IMR-90 (cell line): ENCODE measurements around the gene NDOR1. TPM values are rescaled to one million over a fixed set of nuclear protein-coding genes. Genes with fewer than 3 reads are reported as not detected.
A peak's percentile ranks its signal among the peaks of the same experiment; 100 is the strongest.

Source experiments
- ATAC-seq: fragments of 200-7000 bp; cut with Tn5 transposase; 2 replicates; pipeline ENCODE4 v1.9.1; 2020; ENCODE audit warnings: low read depth, mild to moderate bottlenecking, moderate library complexity
- BruUV-seq: library from RNA; stranded (reverse); fragments of 400-500 nt; replicated peaks from 2 replicates; lab custom pipeline; 2021; lab: Mats Ljungman, UMichigan
- CTCF ChIA-PET: fragments of 300-600 bp; formaldehyde crosslinking; extraction: SDS; loops from one replicate; lab custom pipeline; 2021; ENCODE audit warnings: antibody characterized with exemption; lab: Yijun Ruan, JAX
- POLR2A ChIA-PET: fragments of 300-600 bp; sonication (Branson Sonifier 250); formaldehyde crosslinking; loops from one replicate; lab custom pipeline; 2022; ENCODE audit warnings: antibody characterized with exemption; ENCODE audit not compliant: unreplicated experiment; lab: Charles Lee
- DNase-seq: peaks from one replicate; pipeline ENCODE4 v3.0.0; 2013
- H2AFZ ChIP-seq: replicated peaks from 2 replicates; pipeline ENCODE3; 2013; ENCODE audit warnings: low read length, mild to moderate bottlenecking; ENCODE audit not compliant: poor library complexity
- H2AK5ac ChIP-seq: 2 replicates; pipeline ENCODE4 v1.6.1; 2013; ENCODE audit warnings: low read depth, low read length, inconsistent platforms
- H2AK9ac ChIP-seq: replicated peaks from 2 replicates; pipeline ENCODE3; 2013; ENCODE audit warnings: mild to moderate bottlenecking, low read depth, low read length, moderate library complexity; ENCODE audit not compliant: poor library complexity
- H2BK120ac ChIP-seq: 2 replicates; pipeline ENCODE4 v1.6.1; 2013; ENCODE audit warnings: low read depth, low read length, inconsistent platforms
- H2BK15ac ChIP-seq: 3 replicates; pipeline ENCODE4 v1.6.1; 2013; ENCODE audit warnings: low read depth, low read length, inconsistent platforms
- H2BK20ac ChIP-seq: 2 replicates; pipeline ENCODE4 v1.6.1; 2013; ENCODE audit warnings: low read depth, mild to moderate bottlenecking, inconsistent platforms, low read length, moderate library complexity
- H2BK5ac ChIP-seq: 2 replicates; pipeline ENCODE4 v1.6.1; 2013; ENCODE audit warnings: mild to moderate bottlenecking, low read depth, low read length, inconsistent platforms; ENCODE audit not compliant: poor library complexity, severe bottlenecking
- H3K14ac ChIP-seq: replicated peaks from 2 replicates; pipeline ENCODE4 v1.6.1; 2013; ENCODE audit warnings: low read depth, low read length, inconsistent platforms
- H3K18ac ChIP-seq: 2 replicates; pipeline ENCODE4 v1.6.1; 2013; ENCODE audit warnings: low read depth, low read length, control low read depth
- H3K23ac ChIP-seq: 2 replicates; pipeline ENCODE4 v1.6.1; 2013; ENCODE audit warnings: low read depth, low read length, inconsistent platforms
- H3K27ac ChIP-seq: 2 replicates; pipeline ENCODE4 v1.5.1; 2013; ENCODE audit warnings: mild to moderate bottlenecking, control low read depth, low read length; ENCODE audit not compliant: insufficient read depth
- H3K27me3 ChIP-seq: 2 replicates; pipeline ENCODE4 v1.6.1; 2013; ENCODE audit warnings: low read length; ENCODE audit not compliant: control insufficient read depth, insufficient read depth
- H3K36me3 ChIP-seq: 2 replicates; pipeline ENCODE4 v1.6.1; 2013; ENCODE audit warnings: low read length, mixed read lengths; ENCODE audit not compliant: control insufficient read depth, insufficient read depth
- H3K4ac ChIP-seq: 2 replicates; pipeline ENCODE4 v1.6.1; 2013; ENCODE audit warnings: low read depth, low read length, inconsistent platforms
- H3K4me1 ChIP-seq: 2 replicates; pipeline ENCODE4 v1.6.1; 2013; ENCODE audit warnings: low read length, mixed read lengths; ENCODE audit not compliant: control insufficient read depth, insufficient read depth
- H3K4me2 ChIP-seq: 2 replicates; pipeline ENCODE4 v1.6.1; 2013; ENCODE audit warnings: low read depth, mild to moderate bottlenecking, control low read depth, low read length, moderate library complexity
- H3K4me3 ChIP-seq: 2 replicates; pipeline ENCODE4 v1.5.1; 2013; ENCODE audit warnings: low read depth, mild to moderate bottlenecking, control low read depth, low read length, moderate library complexity; ENCODE audit not compliant: insufficient read depth
- H3K56ac ChIP-seq: 2 replicates; pipeline ENCODE4 v1.6.1; 2013; ENCODE audit warnings: low read length, inconsistent platforms; ENCODE audit not compliant: insufficient read depth; ENCODE audit errors: extremely low read depth
- H3K79me1 ChIP-seq, 2 experiments: 2 replicates each; pipeline ENCODE4 v1.6.1; 2013; ENCODE audit warnings: low read length in 2 of 2, inconsistent platforms in 1 of 2, low read depth in 1 of 2
- H3K9ac ChIP-seq: 2 replicates; pipeline ENCODE4 v1.6.1; 2013; ENCODE audit warnings: low read depth, low read length, control low read depth
- H3K9me1 ChIP-seq: 2 replicates; pipeline ENCODE4 v1.6.1; 2013; ENCODE audit warnings: low read length, inconsistent platforms; ENCODE audit not compliant: insufficient read depth
- H3K9me3 ChIP-seq: 2 replicates; pipeline ENCODE4 v1.6.1; 2013; ENCODE audit warnings: low read length; ENCODE audit not compliant: control insufficient read depth, insufficient read depth
- H4K20me1 ChIP-seq: 2 replicates; pipeline ENCODE4 v1.6.1; 2013; ENCODE audit warnings: low read length, inconsistent platforms; ENCODE audit not compliant: insufficient read depth
- H4K5ac ChIP-seq: 2 replicates; pipeline ENCODE4 v1.6.1; 2013; ENCODE audit warnings: mild to moderate bottlenecking, low read depth, low read length, control low read depth
- H4K8ac ChIP-seq, 2 experiments: 2 replicates each; pipeline ENCODE4 v1.6.1; 2013; ENCODE audit warnings: low read depth in 2 of 2, low read length in 2 of 2, control low read depth in 1 of 2, inconsistent platforms in 1 of 2
- H4K91ac ChIP-seq: 2 replicates; pipeline ENCODE4 v1.6.1; 2013; ENCODE audit warnings: low read depth, low read length, inconsistent platforms; ENCODE audit not compliant: insufficient read depth
- BHLHE40 ChIP-seq: fragments of 150-350 bp; IDR thresholded peaks from 2 replicates; pipeline ENCODE4 v1.6.1; 2016; ENCODE audit warnings: mild to moderate bottlenecking, low read depth, low read length
- CEBPB ChIP-seq: IDR thresholded peaks from 2 replicates; pipeline ENCODE4 v1.6.1; 2012; ENCODE audit warnings: low read depth, low read length, improper control_type of control experiment
- CHD1 ChIP-seq: IDR thresholded peaks from 2 replicates; pipeline ENCODE4 v1.6.1; 2012; ENCODE audit warnings: low read depth, low read length, improper control_type of control experiment
- FOS ChIP-seq: fragments of 150-350 bp; IDR thresholded peaks from 2 replicates; pipeline ENCODE4 v1.6.1; 2016; ENCODE audit warnings: low read depth, low read length
- MAFK ChIP-seq: IDR thresholded peaks from 2 replicates; pipeline ENCODE4 v1.6.1; 2012; ENCODE audit warnings: low read depth, low read length, improper control_type of control experiment
- MAZ ChIP-seq: IDR thresholded peaks from 2 replicates; pipeline ENCODE4 v1.6.1; 2012; ENCODE audit warnings: low read depth, mild to moderate bottlenecking, low read length, improper control_type of control experiment, moderate library complexity, borderline replicate concordance
- MXI1 ChIP-seq: IDR thresholded peaks from 2 replicates; pipeline ENCODE4 v1.6.1; 2012; ENCODE audit warnings: low read depth, mild to moderate bottlenecking, low read length, moderate library complexity, borderline replicate concordance
- POLR2A ChIP-seq: IDR thresholded peaks from 2 replicates; pipeline ENCODE4 v1.6.1; 2012; ENCODE audit warnings: mild to moderate bottlenecking, low read depth, low read length
- RAD21 ChIP-seq: IDR thresholded peaks from 2 replicates; pipeline ENCODE4 v1.6.1; 2012; ENCODE audit warnings: low read length, improper control_type of control experiment
- RCOR1 ChIP-seq: IDR thresholded peaks from 2 replicates; pipeline ENCODE4 v1.6.1; 2012; ENCODE audit warnings: mild to moderate bottlenecking, low read length, improper control_type of control experiment; ENCODE audit not compliant: insufficient replicate concordance
- RFX5 ChIP-seq: IDR thresholded peaks from 2 replicates; pipeline ENCODE4 v1.8.0; 2012; ENCODE audit warnings: low read depth, mild to moderate bottlenecking, low read length, moderate library complexity
- SMC3 ChIP-seq: fragments of 150-350 bp; IDR thresholded peaks from 2 replicates; pipeline ENCODE4 v1.6.1; 2016; ENCODE audit warnings: low read depth, mild to moderate bottlenecking, antibody characterized with exemption, low read length, moderate library complexity
- WGBS, 2 experiments: methylation state at CpG; one replicate each; pipeline versions ENCODE4 v1.1.5 to v1.1.7; 2013; ENCODE audit warnings: missing lambda C conversion rate in 2 of 2; ENCODE audit not compliant: insufficient read length in 1 of 2; ENCODE audit errors: extremely low coverage in 2 of 2; 5-methylcytosine and 5-hydroxymethylcytosine counted together
- dilution Hi-C: fragments of 300-500 bp; cut with HindIII; formaldehyde crosslinking; loops from one replicate; pipeline ENCODE4 v1.14.3; 2018; ENCODE audit warnings: low sequenced_read_pairs; ENCODE audit not compliant: unreplicated experiment
- in situ Hi-C: fragments of 300-500 bp; cut with MboI; formaldehyde crosslinking; loops from 3 replicates; pipeline ENCODE4 v1.14.3; 2019; ENCODE audit warnings: low sequenced_read_pairs, inconsistent platforms, mixed read lengths
- intact Hi-C: fragments of 100-400 bp; cut with micrococcal nuclease; formaldehyde crosslinking; loops from 2 replicates; pipeline ENCODE4 v1.10.0; 2022
- polyA plus RNA-seq, 3 experiments: library from polyadenylated mRNA; depleted of rRNA; stranded (reverse); fragments of >200 nt; gene quantifications; 2 replicates each; pipeline ENCODE4 v1.2.3, GENCODE V29; 2012; ENCODE audit warnings: low replicate concordance in 1 of 3
- total RNA-seq: library from RNA; depleted of rRNA; stranded (reverse); fragments of >200 nt; gene quantifications from 2 replicates; pipeline ENCODE4 v1.2.3, GENCODE V29; 2012
- TF ChIP-seq, protein P1 (sequence below): conservative IDR thresholded peaks from 2 replicates; pipeline ENCODE4 v1.5.1; 2012; ENCODE audit warnings: mild to moderate bottlenecking, low read depth, low read length, improper control_type of control experiment
- TF ChIP-seq, protein P2 (sequence below): fragments of 150-350 bp; IDR thresholded peaks from 2 replicates; pipeline ENCODE4 v1.6.1; 2016; ENCODE audit warnings: low read depth, mild to moderate bottlenecking, low read length, moderate library complexity, borderline replicate concordance

Gene NDOR1
- total and polyA plus RNA-seq, 2 of the 4 experiments (the other 2 are of a cell fraction), result 0.90 to 10.6 TPM

- Histone ChIP-seq H2BK5ac (no peak overlapping the region), H3K9me3 (no peaks in the 10 kb centered on the region), H3K23ac (peak overlapping the region; percentile 64; the same call in 1 of the 2 replicates), H3K9ac (no peak overlapping the region), H3K4me3 (no peak overlapping the region), H2AFZ (peak overlapping the region; percentile 32), H3K36me3 (peaks cover 19% of the 10 kb centered on the region), H3K18ac (no peak overlapping the region), H3K27ac (no peak overlapping the region), H3K27me3 (no peaks in the 10 kb centered on the region), H3K56ac (no peak overlapping the region), H4K8ac (no peak overlapping the region; a peak in 1 of 4 replicates), H4K91ac (no peak overlapping the region), H3K4ac (no peak overlapping the region; the same call in 1 of the 2 replicates), H4K20me1 (peaks cover 33% of the 10 kb centered on the region), H3K14ac (no peak overlapping the region), H3K9me1 (peaks cover 4% of the 10 kb centered on the region), H3K79me1 (peaks cover 3 to 31% of the 10 kb centered on the region in 2 experiments; a peak in 3 of 4 replicates), H2BK120ac (no peak overlapping the region), H2AK9ac (peak overlapping the region; percentile 81), H3K4me2 (no peak overlapping the region), H2BK20ac (no peak overlapping the region), H4K5ac (no peak overlapping the region), H2BK15ac (no peak overlapping the region), H2AK5ac (0 out of 2 replicates have a peak overlapping the region, but pooled peaks have one; percentile 3), H3K4me1 (peaks cover 8% of the 10 kb centered on the region; the same call in 1 of the 2 replicates)
- ATAC-seq (no peak), DNase-seq (no peak)
- intact Hi-C loops, result no loop called here
- dilution Hi-C loops, result no loop called here
- POLR2A ChIA-PET, result interaction anchor here (1.9 kb wide), 1 partner anchor 11 kb away, joined by 9 read pairs; the partner anchor contains the start of gene NELFB
- no TSS peak for BruUV-seq
- CTCF ChIA-PET, result no interaction called here
- 52% methylated on average over 6 of the region's 15 CpGs; no CpG with 5 or more reads in 1 of the 2 experiments for WGBS, 2 experiments
- in situ Hi-C loops, result no loop called here
- TF ChIP-seq BHLHE40 (no peak), MAZ (no peak), FOS (no peak), MXI1 (no peak), RCOR1 (no peak), RAD21 (no peak), RFX5 (no peak), CEBPB (no peak), SMC3 (no peak), POLR2A (no peak), MAFK (no peak), CHD1 (no peak)
- TF ChIP-seq, protein P1, sequence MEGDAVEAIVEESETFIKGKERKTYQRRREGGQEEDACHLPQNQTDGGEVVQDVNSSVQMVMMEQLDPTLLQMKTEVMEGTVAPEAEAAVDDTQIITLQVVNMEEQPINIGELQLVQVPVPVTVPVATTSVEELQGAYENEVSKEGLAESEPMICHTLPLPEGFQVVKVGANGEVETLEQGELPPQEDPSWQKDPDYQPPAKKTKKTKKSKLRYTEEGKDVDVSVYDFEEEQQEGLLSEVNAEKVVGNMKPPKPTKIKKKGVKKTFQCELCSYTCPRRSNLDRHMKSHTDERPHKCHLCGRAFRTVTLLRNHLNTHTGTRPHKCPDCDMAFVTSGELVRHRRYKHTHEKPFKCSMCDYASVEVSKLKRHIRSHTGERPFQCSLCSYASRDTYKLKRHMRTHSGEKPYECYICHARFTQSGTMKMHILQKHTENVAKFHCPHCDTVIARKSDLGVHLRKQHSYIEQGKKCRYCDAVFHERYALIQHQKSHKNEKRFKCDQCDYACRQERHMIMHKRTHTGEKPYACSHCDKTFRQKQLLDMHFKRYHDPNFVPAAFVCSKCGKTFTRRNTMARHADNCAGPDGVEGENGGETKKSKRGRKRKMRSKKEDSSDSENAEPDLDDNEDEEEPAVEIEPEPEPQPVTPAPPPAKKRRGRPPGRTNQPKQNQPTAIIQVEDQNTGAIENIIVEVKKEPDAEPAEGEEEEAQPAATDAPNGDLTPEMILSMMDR, result no peak
- TF ChIP-seq, protein P2, sequence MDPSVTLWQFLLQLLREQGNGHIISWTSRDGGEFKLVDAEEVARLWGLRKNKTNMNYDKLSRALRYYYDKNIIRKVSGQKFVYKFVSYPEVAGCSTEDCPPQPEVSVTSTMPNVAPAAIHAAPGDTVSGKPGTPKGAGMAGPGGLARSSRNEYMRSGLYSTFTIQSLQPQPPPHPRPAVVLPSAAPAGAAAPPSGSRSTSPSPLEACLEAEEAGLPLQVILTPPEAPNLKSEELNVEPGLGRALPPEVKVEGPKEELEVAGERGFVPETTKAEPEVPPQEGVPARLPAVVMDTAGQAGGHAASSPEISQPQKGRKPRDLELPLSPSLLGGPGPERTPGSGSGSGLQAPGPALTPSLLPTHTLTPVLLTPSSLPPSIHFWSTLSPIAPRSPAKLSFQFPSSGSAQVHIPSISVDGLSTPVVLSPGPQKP, result no peak
These were observed 38.4 kb downstream of the NDOR1 start for GRCh38 chr9:137243626-137244485.
